ENCODE measurements around the gene ANK3. TPM values are rescaled to one million over a fixed set of nuclear protein-coding genes. Genes with fewer than 3 reads are reported as not detected.

Gene ANK3
- total and polyA plus RNA-seq, 7 donors: 11.6 to 170 (median 94.2) TPM

GRCh38 chr10:60246382-60246781 lies 143.3 kb downstream of the ANK3 start:
- H3K9me3 ChIP-seq: no peaks in the 10 kb centered on the region

GRCh38 chr10:60239228-60239627 lies 150.4 kb downstream of the ANK3 start:
- H3K4me3 ChIP-seq: no peak overlapping the region
- H3K27me3 ChIP-seq (ENCODE audit: insufficient read depth in 3 of 3, low read length in 2 of 3): no peaks in the 10 kb centered on the region
- no peaks in the 10 kb centered on the region for H3K36me3 ChIP-seq (ENCODE audit: insufficient read depth in 1 of 2, low read depth in 1 of 2)
- 83 to 93% (median 87%) methylated on average over 1 of the region's 1 CpG for WGBS, 3 donors
- H3K27ac ChIP-seq: no peak overlapping the region
- intact Hi-C loops (cut with DNase I): loop anchor here in 1 of 2 donors (2.0 to 10.0 kb wide), 2 partner anchors 194 to 416 kb away; no protein-coding TSS in a partner anchor
- DNase-seq (no peak), ATAC-seq (no peak)
- TF ChIP-seq, protein P1, sequence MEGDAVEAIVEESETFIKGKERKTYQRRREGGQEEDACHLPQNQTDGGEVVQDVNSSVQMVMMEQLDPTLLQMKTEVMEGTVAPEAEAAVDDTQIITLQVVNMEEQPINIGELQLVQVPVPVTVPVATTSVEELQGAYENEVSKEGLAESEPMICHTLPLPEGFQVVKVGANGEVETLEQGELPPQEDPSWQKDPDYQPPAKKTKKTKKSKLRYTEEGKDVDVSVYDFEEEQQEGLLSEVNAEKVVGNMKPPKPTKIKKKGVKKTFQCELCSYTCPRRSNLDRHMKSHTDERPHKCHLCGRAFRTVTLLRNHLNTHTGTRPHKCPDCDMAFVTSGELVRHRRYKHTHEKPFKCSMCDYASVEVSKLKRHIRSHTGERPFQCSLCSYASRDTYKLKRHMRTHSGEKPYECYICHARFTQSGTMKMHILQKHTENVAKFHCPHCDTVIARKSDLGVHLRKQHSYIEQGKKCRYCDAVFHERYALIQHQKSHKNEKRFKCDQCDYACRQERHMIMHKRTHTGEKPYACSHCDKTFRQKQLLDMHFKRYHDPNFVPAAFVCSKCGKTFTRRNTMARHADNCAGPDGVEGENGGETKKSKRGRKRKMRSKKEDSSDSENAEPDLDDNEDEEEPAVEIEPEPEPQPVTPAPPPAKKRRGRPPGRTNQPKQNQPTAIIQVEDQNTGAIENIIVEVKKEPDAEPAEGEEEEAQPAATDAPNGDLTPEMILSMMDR (IDR thresholded peaks at IDR 0.05): no peak
- no peaks in the 10 kb centered on the region for H3K9me3 ChIP-seq
- H3K4me1 ChIP-seq: no peaks in the 10 kb centered on the region

More at GRCh38 chr10:60246382-60246781, 143.3 kb downstream of the ANK3 start:
- Histone ChIP-seq H3K4me1 (no peaks in the 10 kb centered on the region), H3K36me3 (ENCODE audit: insufficient read depth in 1 of 2, low read depth in 1 of 2) (no peaks in the 10 kb centered on the region), H3K4me3 (no peak overlapping the region), H3K27me3 (ENCODE audit: insufficient read depth in 3 of 3, low read length in 2 of 3) (no peaks in the 10 kb centered on the region), H3K27ac (no peak overlapping the region)
- WGBS, 3 donors: 35 to 61% (median 58%) methylated on average over 1 of the region's 1 CpG
- no peak for ATAC-seq
- TF ChIP-seq, protein P1 (IDR thresholded peaks at IDR 0.05): no peak
- DNase-seq: no peak
- intact Hi-C loops (cut with DNase I): no loop called here

- TF ChIP-seq, protein P1 (IDR thresholded peaks at IDR 0.05): no peak
- H3K36me3 ChIP-seq (ENCODE audit: insufficient read depth in 1 of 2, low read depth in 1 of 2): no peaks in the 10 kb centered on the region
- DNase-seq (no peak), ATAC-seq (no peak)
- no peak overlapping the region for H3K4me3 ChIP-seq
- no peak overlapping the region for H3K27ac ChIP-seq
- intact Hi-C loops (cut with DNase I): loop anchor here in 1 of 2 donors (2.0 to 10.0 kb wide), 2 partner anchors 194 to 416 kb away; no protein-coding TSS in a partner anchor
- H3K4me1 ChIP-seq: no peaks in the 10 kb centered on the region
- no peaks in the 10 kb centered on the region for H3K27me3 ChIP-seq (ENCODE audit: insufficient read depth in 3 of 3, low read length in 2 of 3)
- H3K9me3 ChIP-seq: no peaks in the 10 kb centered on the region
Measured at GRCh38 chr10:60238759-60239100, 150.9 kb downstream of the ANK3 start.

GRCh38 chr10:60237977-60238758 lies 151.5 kb downstream of the ANK3 start:
- no peaks in the 10 kb centered on the region for H3K36me3 ChIP-seq (ENCODE audit: insufficient read depth in 1 of 2, low read depth in 1 of 2)
- DNase-seq (no peak), ATAC-seq (peak; percentile 56 to 71 (median 67))
- H3K27ac ChIP-seq: no peak overlapping the region
- no peaks in the 10 kb centered on the region for H3K9me3 ChIP-seq
- WGBS, 3 donors: 70 to 78% (median 75%) methylated on average over 6 of the region's 6 CpGs
- TF ChIP-seq, protein P1 (IDR thresholded peaks at IDR 0.05): peak; percentile 25
- no peak overlapping the region for H3K4me3 ChIP-seq
- H3K27me3 ChIP-seq (ENCODE audit: insufficient read depth in 3 of 3, low read length in 2 of 3): no peaks in the 10 kb centered on the region
- H3K4me1 ChIP-seq: no peaks in the 10 kb centered on the region
- intact Hi-C loops (cut with DNase I): loop anchor here in 1 of 2 donors (2.0 to 10.0 kb wide), 2 partner anchors 195 to 417 kb away; no protein-coding TSS in a partner anchor

Data from psoas muscle (tissue), 8 donors.